ENCODE data around the gene ASTN1. TPM values are rescaled to one million over a fixed set of nuclear protein-coding genes. Genes with fewer than 3 reads are reported as not detected.

ASTN1 gene
- total RNA-seq, 4 donors from 2014 or later = 0.93 to 2.9 (median 2.3) TPM

GRCh38 chr1:177063648-177064047 is 100.9 kb downstream of the ASTN1 start:
- TF ChIP-seq EP300 (IDR thresholded peaks at IDR 0.05) (no peak), POLR2AphosphoS5 (IDR thresholded peaks at IDR 0.05) (no peak), POLR2A (IDR thresholded peaks at IDR 0.05) (no peak)
- TF ChIP-seq, protein P1, sequence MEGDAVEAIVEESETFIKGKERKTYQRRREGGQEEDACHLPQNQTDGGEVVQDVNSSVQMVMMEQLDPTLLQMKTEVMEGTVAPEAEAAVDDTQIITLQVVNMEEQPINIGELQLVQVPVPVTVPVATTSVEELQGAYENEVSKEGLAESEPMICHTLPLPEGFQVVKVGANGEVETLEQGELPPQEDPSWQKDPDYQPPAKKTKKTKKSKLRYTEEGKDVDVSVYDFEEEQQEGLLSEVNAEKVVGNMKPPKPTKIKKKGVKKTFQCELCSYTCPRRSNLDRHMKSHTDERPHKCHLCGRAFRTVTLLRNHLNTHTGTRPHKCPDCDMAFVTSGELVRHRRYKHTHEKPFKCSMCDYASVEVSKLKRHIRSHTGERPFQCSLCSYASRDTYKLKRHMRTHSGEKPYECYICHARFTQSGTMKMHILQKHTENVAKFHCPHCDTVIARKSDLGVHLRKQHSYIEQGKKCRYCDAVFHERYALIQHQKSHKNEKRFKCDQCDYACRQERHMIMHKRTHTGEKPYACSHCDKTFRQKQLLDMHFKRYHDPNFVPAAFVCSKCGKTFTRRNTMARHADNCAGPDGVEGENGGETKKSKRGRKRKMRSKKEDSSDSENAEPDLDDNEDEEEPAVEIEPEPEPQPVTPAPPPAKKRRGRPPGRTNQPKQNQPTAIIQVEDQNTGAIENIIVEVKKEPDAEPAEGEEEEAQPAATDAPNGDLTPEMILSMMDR (IDR thresholded peaks at IDR 0.05) = no peak
- no peak overlapping the region for H3K27ac ChIP-seq
- H3K36me3 ChIP-seq = no peaks in the 10 kb centered on the region
- H3K4me1 ChIP-seq = no peaks in the 10 kb centered on the region
- 65 to 92% methylated on average over 2 to 3 of the region's 6 CpGs for WGBS, 2 donors (ENCODE audit: low coverage in 1 of 2)
- no peaks in the 10 kb centered on the region for H3K27me3 ChIP-seq
- H3K9me3 ChIP-seq = no peaks in the 10 kb centered on the region
- no peak overlapping the region for H3K4me3 ChIP-seq
- no peak for ATAC-seq

GRCh38 chr1:177054542-177054941 is 110.0 kb downstream of the ASTN1 start:
- Histone ChIP-seq H3K27me3 (no peaks in the 10 kb centered on the region), H3K9me3 (no peaks in the 10 kb centered on the region), H3K4me3 (no peak overlapping the region), H3K27ac (no peak overlapping the region), H3K4me1 (no peaks in the 10 kb centered on the region), H3K36me3 (no peaks in the 10 kb centered on the region)
- TF ChIP-seq POLR2A (IDR thresholded peaks at IDR 0.05) = no peak
- no peak for TF ChIP-seq POLR2AphosphoS5 (IDR thresholded peaks at IDR 0.05)
- no peak for ATAC-seq

DNA sequence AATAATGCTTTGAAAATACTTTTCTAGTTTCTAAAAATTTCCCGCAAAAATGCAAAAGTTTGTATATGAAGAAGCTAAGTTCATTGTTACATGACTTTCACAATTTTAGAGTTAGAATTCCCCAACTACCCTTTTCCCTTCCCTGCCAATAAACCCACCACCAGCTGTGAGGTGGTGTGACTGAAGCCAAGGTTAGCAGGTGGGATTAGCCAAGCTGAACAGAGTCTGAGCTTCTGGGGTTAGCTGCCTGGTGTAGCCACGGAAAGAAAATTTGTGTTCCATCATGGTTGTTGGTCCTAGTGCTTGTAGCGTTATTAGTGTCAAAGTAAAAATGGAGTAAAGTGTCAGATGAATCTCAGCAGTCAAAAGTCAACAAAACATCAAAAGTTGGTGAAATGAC is 110.9 kb downstream of the ASTN1 start:
- ATAC-seq = no peak
- H3K36me3 ChIP-seq = no peaks in the 10 kb centered on the region
- 82 to 94% methylated on average over 2 to 3 of the region's 3 CpGs for WGBS, 2 donors (ENCODE audit: low coverage in 1 of 2)
- no peak overlapping the region for H3K27ac ChIP-seq
- H3K9me3 ChIP-seq = no peaks in the 10 kb centered on the region
- no peaks in the 10 kb centered on the region for H3K4me1 ChIP-seq
- H3K4me3 ChIP-seq = no peak overlapping the region
- no peak for TF ChIP-seq POLR2AphosphoS5 (IDR thresholded peaks at IDR 0.05)
- H3K27me3 ChIP-seq = no peaks in the 10 kb centered on the region

DNA sequence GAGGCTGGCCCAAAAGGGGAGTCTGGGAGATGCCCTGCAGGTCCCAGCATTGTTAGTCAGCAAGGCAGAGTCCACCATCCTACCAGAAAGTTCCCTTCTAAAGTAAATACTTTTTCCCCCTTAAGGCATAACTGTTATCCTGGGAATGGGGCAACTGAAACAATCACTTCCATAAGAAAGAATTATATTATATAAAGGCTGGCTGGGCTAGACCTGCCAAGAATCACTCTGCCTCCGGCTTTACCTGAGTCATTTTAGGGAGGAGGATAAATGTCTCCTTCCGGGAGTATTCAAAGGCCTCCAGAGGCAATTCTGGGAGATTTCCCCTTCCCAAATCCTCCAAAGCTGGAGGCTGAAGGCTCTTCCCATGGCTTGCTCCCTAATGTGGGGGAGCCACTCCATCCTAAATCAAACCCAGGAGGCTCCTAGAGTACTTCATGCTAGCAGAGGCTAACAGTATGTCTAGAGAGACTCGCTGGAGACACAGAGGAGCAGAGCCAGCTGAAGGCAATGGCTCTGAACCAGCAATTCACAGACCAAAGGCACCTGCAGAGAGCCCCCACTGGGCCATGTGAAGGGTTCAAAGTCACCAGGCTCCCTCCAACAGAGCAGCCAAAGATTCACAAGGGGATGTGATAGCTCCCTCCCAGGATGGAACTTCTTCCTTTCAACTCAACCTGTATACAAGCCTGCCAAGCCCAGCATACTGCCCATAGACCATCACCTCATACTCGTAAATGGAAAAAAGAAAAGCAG is 116.0 kb downstream of the ASTN1 start:
- no peaks in the 10 kb centered on the region for H3K9me3 ChIP-seq
- TF ChIP-seq POLR2A (IDR thresholded peaks at IDR 0.05) (no peak), POLR2AphosphoS5 (IDR thresholded peaks at IDR 0.05) (no peak)
- TF ChIP-seq, protein P1 (IDR thresholded peaks at IDR 0.05) = no peak
- H3K27ac ChIP-seq = no peak overlapping the region
- 56 to 90% methylated on average over 1 to 2 of the region's 4 CpGs for WGBS, 2 donors (ENCODE audit: low coverage in 1 of 2)
- no peaks in the 10 kb centered on the region for H3K4me1 ChIP-seq
- no peaks in the 10 kb centered on the region for H3K36me3 ChIP-seq
- no peaks in the 10 kb centered on the region for H3K27me3 ChIP-seq
- no peak for ATAC-seq
- no peak overlapping the region for H3K4me3 ChIP-seq

- WGBS, 2 donors (ENCODE audit: low coverage in 1 of 2) = 80% methylated on average over 3 of the region's 3 CpGs; no CpG with 5 or more reads in 1 of the 2 donors
- no peak for ATAC-seq
These were observed 119.4 kb downstream of the ASTN1 start for GRCh38 chr1:177045151-177045550.

DNA sequence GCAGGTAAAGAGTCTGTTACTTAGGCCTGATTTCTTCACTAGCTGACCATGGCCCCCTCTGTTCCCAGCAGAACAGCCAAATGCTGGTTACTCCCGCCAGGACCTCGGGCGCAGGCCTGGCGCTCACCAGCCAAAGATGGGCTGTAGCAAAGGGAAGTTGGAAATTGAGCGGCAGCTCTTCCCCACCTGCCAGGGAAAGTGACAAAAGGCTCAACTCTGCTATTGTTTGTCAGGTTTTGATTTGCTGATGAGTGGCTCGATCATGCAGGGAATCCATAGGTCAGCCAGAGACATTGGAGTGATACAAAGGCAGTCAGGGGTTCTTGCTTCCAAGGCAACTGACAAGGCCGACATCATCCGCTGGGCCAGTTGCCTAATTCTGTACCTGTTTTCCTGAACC is 120.1 kb downstream of the ASTN1 start:
- ATAC-seq = no peak
- Histone ChIP-seq H3K4me3 (no peak overlapping the region), H3K36me3 (no peaks in the 10 kb centered on the region), H3K4me1 (no peaks in the 10 kb centered on the region), H3K27me3 (no peaks in the 10 kb centered on the region), H3K9me3 (no peaks in the 10 kb centered on the region), H3K27ac (no peak overlapping the region)
- WGBS, 2 donors (ENCODE audit: low coverage in 1 of 2) = 86% methylated on average over 5 of the region's 8 CpGs; no CpG with 5 or more reads in 1 of the 2 donors
- TF ChIP-seq EP300 (IDR thresholded peaks at IDR 0.05) (no peak), POLR2AphosphoS5 (IDR thresholded peaks at IDR 0.05) (no peak), POLR2A (IDR thresholded peaks at IDR 0.05) (no peak)
- TF ChIP-seq, protein P1 (IDR thresholded peaks at IDR 0.05) = no peak

More at GRCh38 chr1:177045151-177045550, 119.4 kb downstream of the ASTN1 start:
- Histone ChIP-seq H3K27me3 (no peaks in the 10 kb centered on the region), H3K27ac (no peak overlapping the region), H3K4me3 (no peak overlapping the region), H3K36me3 (no peaks in the 10 kb centered on the region), H3K4me1 (no peaks in the 10 kb centered on the region), H3K9me3 (no peaks in the 10 kb centered on the region)
- TF ChIP-seq EP300 (IDR thresholded peaks at IDR 0.05) (no peak), POLR2A (IDR thresholded peaks at IDR 0.05) (no peak), POLR2AphosphoS5 (IDR thresholded peaks at IDR 0.05) (no peak)
- TF ChIP-seq, protein P1 (IDR thresholded peaks at IDR 0.05) = no peak

Data from gastroesophageal sphincter (tissue), 4 donors.